GM13976 (cell line): ENCODE results near the gene CCDC43.
A peak's percentile ranks its signal among the peaks of the same experiment; 100 is the strongest.

Experiments used
- DNase-seq: peaks from one replicate; pipeline ENCODE4 v3.0.0; 2012; ENCODE audit warnings: low spot score
- in situ Hi-C: fragments of 300-500 bp; cut with MboI; formaldehyde crosslinking; loops from one replicate; pipeline ENCODE4 v1.12.0; 2022; ENCODE audit warnings: low sequenced_read_pairs, mixed read lengths, inconsistent platforms; ENCODE audit not compliant: unreplicated experiment
- TF ChIP-seq, protein P1 (sequence below): IDR thresholded peaks from 2 replicates; pipeline ENCODE4 v1.5.1; 2012; ENCODE audit warnings: borderline replicate concordance, mild to moderate bottlenecking; ENCODE audit not compliant: insufficient read depth; ENCODE audit errors: extremely low read depth, missing control alignments, control extremely low read depth

The CCDC43 gene

DNA sequence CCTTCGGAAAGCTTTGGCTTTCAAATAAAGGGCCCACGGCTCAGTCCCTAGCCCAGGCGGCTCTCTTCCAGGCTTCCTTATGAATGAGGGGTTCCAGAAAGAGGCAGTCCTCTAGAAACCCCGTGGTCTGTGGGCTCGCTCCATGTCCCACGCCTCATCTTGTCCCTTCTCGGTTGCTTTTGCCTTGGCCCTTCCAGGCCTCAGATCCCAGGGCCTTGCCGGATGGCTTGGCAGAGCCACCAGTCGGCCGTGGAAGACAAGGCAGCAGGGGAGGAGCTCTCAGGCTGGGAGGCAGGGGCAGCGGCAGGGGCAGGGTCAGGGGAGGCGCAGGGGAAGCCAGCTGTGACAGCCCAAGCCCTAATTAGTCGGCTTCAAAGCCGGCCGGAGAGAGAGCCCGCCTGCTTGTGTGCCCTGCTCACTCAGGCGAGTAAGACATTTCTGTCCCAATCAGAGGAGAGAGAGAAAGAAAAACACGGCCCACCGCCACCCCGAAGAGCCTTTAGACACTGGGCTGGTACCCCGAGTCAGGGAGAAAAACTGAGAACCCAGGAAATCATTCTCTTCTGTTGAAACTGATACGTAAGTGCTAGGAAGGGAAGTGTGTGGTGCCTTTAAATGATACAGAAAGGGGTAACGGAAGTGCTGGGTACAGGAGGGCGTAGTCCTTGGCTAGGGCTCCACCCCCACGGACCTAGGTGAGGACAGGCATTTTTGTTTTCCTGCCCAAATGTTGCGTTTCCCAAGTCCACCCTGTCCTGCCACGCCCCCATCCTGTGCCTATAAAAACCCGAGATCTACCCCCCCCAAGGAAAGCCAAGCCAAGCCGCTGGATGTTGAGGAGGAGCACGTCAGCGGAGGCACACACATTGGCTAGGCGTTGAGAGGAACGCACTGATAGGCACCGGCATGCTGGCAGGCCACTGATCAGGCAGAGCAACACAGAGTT lies 61.1 kb downstream of the CCDC43 start:
- peak; percentile 68 for DNase-seq
- in situ Hi-C loops = no loop called here
- TF ChIP-seq, protein P1, sequence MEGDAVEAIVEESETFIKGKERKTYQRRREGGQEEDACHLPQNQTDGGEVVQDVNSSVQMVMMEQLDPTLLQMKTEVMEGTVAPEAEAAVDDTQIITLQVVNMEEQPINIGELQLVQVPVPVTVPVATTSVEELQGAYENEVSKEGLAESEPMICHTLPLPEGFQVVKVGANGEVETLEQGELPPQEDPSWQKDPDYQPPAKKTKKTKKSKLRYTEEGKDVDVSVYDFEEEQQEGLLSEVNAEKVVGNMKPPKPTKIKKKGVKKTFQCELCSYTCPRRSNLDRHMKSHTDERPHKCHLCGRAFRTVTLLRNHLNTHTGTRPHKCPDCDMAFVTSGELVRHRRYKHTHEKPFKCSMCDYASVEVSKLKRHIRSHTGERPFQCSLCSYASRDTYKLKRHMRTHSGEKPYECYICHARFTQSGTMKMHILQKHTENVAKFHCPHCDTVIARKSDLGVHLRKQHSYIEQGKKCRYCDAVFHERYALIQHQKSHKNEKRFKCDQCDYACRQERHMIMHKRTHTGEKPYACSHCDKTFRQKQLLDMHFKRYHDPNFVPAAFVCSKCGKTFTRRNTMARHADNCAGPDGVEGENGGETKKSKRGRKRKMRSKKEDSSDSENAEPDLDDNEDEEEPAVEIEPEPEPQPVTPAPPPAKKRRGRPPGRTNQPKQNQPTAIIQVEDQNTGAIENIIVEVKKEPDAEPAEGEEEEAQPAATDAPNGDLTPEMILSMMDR = no peak

DNA sequence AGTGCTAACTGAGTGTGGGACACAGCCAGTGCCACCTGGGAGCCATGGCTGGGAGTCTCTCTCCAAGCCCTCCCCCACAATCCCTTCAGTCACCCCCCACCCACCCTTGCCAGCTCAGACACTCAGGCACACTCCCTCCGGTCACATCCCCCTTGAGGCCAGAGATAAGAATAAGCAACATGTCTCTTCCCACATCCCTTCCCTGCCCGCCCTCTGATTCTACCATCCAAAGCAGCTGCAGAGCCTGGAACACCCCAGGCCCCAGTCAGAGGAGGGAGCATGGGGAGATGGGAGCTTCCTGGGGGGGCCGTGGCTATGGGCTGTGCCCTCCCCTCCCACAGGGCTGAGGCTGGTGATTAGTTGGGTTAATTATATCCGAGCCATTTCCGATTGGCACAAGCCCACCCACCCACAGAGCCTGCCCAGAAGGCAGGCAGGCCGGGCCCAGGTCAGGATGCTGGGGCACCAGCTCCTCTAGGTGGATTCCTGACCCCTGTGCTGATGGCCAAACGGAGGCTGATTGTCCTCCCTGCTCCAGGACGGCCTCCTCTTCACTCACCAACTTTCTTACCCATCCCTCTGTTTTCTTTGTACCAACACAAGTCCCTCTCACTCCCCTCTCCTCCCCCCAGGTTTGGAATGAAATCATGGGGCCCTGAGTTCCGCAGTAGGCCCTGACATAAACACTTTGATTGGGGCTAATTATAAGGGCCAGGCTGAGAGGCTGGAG lies 61.9 kb downstream of the CCDC43 start:
- TF ChIP-seq, protein P1 = no peak
- no peak for DNase-seq
- in situ Hi-C loops = no loop called here
